GM15510 (cell line): ENCODE data around the gene RADX.

Source experiments
- POLR2A ChIP-seq: IDR thresholded peaks from 3 replicates; pipeline ENCODE4 v1.6.1; 2011; ENCODE audit warnings: borderline replicate concordance; ENCODE audit not compliant: insufficient read length; ENCODE audit errors: extremely low read depth

The RADX gene

GRCh38 chrX:106718709-106719108 is 106.9 kb downstream of the RADX start:
- TF ChIP-seq POLR2A = no peak

- no peak for TF ChIP-seq POLR2A
Observed at GRCh38 chrX:106725931-106726330, 114.2 kb downstream of the RADX start.

- TF ChIP-seq POLR2A = no peak
Observed at GRCh38 chrX:106726485-106727437, 115.0 kb downstream of the RADX start, which contains the start of gene RNF128. Gene RNF128, plus strand, starts transcription at chrX:106726701. Its CDS starts 213 bp downstream, at chrX:106726914.

GRCh38 chrX:106728337-106728736 is 116.6 kb downstream of the RADX start:
- no peak for TF ChIP-seq POLR2A
